Kidney epithelial cell (primary cell): ENCODE data around the gene KLHL40. TPM values are rescaled to one million over a fixed set of nuclear protein-coding genes. Genes with fewer than 3 reads are reported as not detected.

Experiments used
- DNase-seq: peaks from one replicate; pipeline ENCODE4 v3.0.0-alpha.2; 2010; ENCODE audit warnings: low read depth
- H3K27me3 ChIP-seq: 2 replicates; pipeline ENCODE4 v1.6.0; 2011; ENCODE audit warnings: low read length; ENCODE audit not compliant: control insufficient read depth, insufficient read depth
- H3K36me3 ChIP-seq: 2 replicates; pipeline ENCODE4 v1.5.1; 2011; ENCODE audit warnings: low read length; ENCODE audit not compliant: control insufficient read depth, insufficient read depth
- H3K4me3 ChIP-seq: 2 replicates; pipeline ENCODE4 v1.5.1; 2011; ENCODE audit warnings: low read depth, mild to moderate bottlenecking, control low read depth, low read length
- CTCF ChIP-seq: IDR thresholded peaks from 2 replicates; pipeline ENCODE4 v1.5.1; 2011; ENCODE audit warnings: mild to moderate bottlenecking, moderate library complexity, low read length, control low read depth, inconsistent platforms; ENCODE audit not compliant: insufficient read depth, poor library complexity, severe bottlenecking
- total RNA-seq: library from RNA; depleted of rRNA; stranded (reverse); fragments of >200 nt; gene quantifications from 2 replicates; pipeline ENCODE4 v1.2.3, GENCODE V29; 2015

KLHL40 gene
- total RNA-seq, 1 donor from 2014 or later, result not detected

- Histone ChIP-seq H3K4me3 (no peak overlapping the region), H3K36me3 (no peaks in the 10 kb centered on the region), H3K27me3 (peaks cover 38% of the 10 kb centered on the region)
- no peak for TF ChIP-seq CTCF
- DNase-seq, result no peak
Measured at GRCh38 chr3:42688487-42689420, 3.4 kb downstream of the KLHL40 start.

- no peak for TF ChIP-seq CTCF
- DNase-seq, result no peak
- H3K4me3 ChIP-seq, result no peak overlapping the region
- peaks cover 38% of the 10 kb centered on the region for H3K27me3 ChIP-seq
- no peaks in the 10 kb centered on the region for H3K36me3 ChIP-seq
Measured at GRCh38 chr3:42689421-42690014, 4.2 kb downstream of the KLHL40 start.

GRCh38 chr3:42690191-42690590 is 4.9 kb downstream of the KLHL40 start:
- no peak for TF ChIP-seq CTCF

GRCh38 chr3:42690766-42691680 is 5.7 kb downstream of the KLHL40 start:
- no peak for TF ChIP-seq CTCF
- Histone ChIP-seq H3K4me3 (no peak overlapping the region), H3K27me3 (peaks cover 30% of the 10 kb centered on the region), H3K36me3 (no peaks in the 10 kb centered on the region)
- DNase-seq, result no peak

More at GRCh38 chr3:42690191-42690590, 4.9 kb downstream of the KLHL40 start:
- DNase-seq, result no peak
- H3K27me3 ChIP-seq, result peaks cover 33% of the 10 kb centered on the region
- H3K4me3 ChIP-seq, result no peak overlapping the region
- H3K36me3 ChIP-seq, result no peaks in the 10 kb centered on the region

- no peak for TF ChIP-seq CTCF
- Histone ChIP-seq H3K36me3 (no peaks in the 10 kb centered on the region), H3K4me3 (no peak overlapping the region), H3K27me3 (peaks cover 20% of the 10 kb centered on the region)
- no peak for DNase-seq
Measured at GRCh38 chr3:42691816-42692666, 6.7 kb downstream of the KLHL40 start.
